ENCODE data around the gene UBE2H. TPM values are rescaled to one million over a fixed set of nuclear protein-coding genes. Genes with fewer than 3 reads are reported as not detected.

UBE2H gene
- total RNA-seq, 4 donors from 2014 or later: 49.5 to 90.9 (median 57.1) TPM

- H3K9me3 ChIP-seq: no peaks in the 10 kb centered on the region
- no peaks in the 10 kb centered on the region for H3K27me3 ChIP-seq
- DNase-seq (ENCODE audit: low spot score in 2 of 2): no peak
- no peaks in the 10 kb centered on the region for H3K36me3 ChIP-seq
- no peaks in the 10 kb centered on the region for H3K4me1 ChIP-seq
- WGBS: 98% methylated on average over 3 of the region's 3 CpGs
- H3K27ac ChIP-seq: no peak overlapping the region
- TF ChIP-seq EP300 (IDR thresholded peaks at IDR 0.05) (no peak), POLR2A (IDR thresholded peaks at IDR 0.05) (no peak), CTCF (IDR thresholded peaks at IDR 0.05) (no peak), POLR2AphosphoS5 (IDR thresholded peaks at IDR 0.05) (no peak)
- H3K4me3 ChIP-seq: no peak overlapping the region
Observed at GRCh38 chr7:129807863-129808262, 144.9 kb downstream of the UBE2H start.

DNA sequence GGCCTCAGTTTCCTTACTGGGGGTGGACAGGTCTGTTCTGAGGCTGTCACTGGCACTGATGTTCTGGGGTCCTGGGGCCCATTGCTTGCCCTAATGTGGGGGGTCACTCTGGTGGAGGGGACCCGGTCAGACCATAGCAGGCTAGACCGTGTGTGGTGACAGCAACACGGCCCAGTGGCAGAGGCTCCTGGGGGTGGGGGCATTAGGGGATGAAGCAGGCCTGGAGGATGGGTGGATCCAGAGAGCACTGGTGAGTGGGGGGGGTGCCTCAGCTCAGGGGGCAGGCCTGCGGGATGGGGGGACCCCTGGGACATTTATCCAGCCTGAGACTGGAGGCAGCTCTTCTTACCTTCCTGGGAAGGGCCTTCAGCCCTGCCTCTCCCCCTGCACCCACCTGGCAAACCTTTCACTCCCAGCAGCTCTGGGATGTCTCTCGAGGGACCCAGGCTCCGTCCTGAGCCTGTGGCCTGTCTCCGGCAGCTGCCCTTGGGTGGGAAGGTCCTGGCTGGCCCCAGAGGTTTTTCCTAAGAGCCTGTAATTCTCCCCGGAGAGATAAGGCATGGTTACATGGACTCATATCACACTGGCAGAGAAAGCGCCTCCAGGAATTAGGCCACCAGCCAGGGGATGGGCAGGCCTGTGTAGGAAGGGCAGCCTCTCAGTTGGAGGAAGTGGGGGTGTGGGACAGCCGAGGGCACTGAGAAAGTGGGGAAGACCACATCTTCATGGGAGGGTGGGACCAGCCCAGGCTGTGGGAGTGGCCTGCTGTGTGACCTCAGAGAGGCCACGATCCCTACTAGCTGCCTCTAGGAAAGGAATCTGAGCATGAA is 147.7 kb downstream of the UBE2H start:
- TF ChIP-seq POLR2A (IDR thresholded peaks at IDR 0.05) (no peak), POLR2AphosphoS5 (IDR thresholded peaks at IDR 0.05) (no peak), CTCF (IDR thresholded peaks at IDR 0.05) (no peak), EP300 (IDR thresholded peaks at IDR 0.05) (no peak)
- no peaks in the 10 kb centered on the region for H3K36me3 ChIP-seq
- 62% methylated on average over 3 of the region's 11 CpGs for WGBS
- no peak for DNase-seq (ENCODE audit: low spot score in 2 of 2)
- no peak overlapping the region for H3K4me3 ChIP-seq
- H3K27me3 ChIP-seq: no peaks in the 10 kb centered on the region
- H3K27ac ChIP-seq: no peak overlapping the region
- H3K4me1 ChIP-seq: no peaks in the 10 kb centered on the region
- H3K9me3 ChIP-seq: no peaks in the 10 kb centered on the region

DNA sequence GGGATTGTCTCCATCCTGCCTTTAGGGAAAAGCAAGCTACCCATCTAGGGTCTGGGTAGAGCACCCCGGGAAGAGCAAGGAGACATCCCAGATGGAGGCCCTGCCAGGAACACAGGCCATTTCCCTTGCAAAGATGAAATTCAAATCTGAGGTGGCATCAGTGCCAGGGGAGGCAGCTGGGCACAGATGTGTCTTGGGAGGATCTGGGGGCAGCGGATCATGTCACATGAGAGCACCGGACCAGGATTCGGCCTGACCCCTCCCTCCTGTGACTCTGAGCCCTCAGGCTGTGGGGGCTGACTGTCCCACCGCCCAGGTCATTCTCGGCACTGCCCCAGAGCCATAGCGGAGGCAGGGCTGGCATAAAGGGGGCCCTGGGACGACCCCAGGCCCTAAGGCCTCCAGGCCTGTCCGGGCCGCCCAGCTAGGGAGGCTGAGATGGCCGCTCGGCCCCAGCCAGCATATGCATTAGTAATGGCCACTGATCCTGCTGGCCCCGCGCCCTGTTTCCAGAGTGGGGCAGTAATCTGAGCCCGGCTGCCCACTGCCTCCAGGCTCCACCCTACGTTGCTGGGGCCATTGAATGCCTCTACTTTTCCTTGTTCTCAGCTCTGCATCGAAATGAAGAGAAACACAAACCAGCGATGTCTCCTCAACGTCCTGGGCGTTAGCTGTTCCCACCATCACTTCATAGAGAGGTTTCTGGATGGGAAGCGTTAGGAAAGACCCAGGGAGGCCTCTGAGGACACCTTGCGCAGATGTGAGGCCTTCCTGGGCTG is 148.5 kb downstream of the UBE2H start:
- H3K9me3 ChIP-seq: no peaks in the 10 kb centered on the region
- no peaks in the 10 kb centered on the region for H3K36me3 ChIP-seq
- H3K27me3 ChIP-seq: no peaks in the 10 kb centered on the region
- 93% methylated on average over 22 of the region's 22 CpGs for WGBS
- no peak overlapping the region for H3K4me3 ChIP-seq
- H3K27ac ChIP-seq: no peak overlapping the region
- H3K4me1 ChIP-seq: no peaks in the 10 kb centered on the region
- no peak for TF ChIP-seq POLR2A (IDR thresholded peaks at IDR 0.05)
- TF ChIP-seq CTCF (IDR thresholded peaks at IDR 0.05): no peak
- TF ChIP-seq EP300 (IDR thresholded peaks at IDR 0.05): no peak
- TF ChIP-seq POLR2AphosphoS5 (IDR thresholded peaks at IDR 0.05): no peak
- no peak for DNase-seq (ENCODE audit: low spot score in 2 of 2)

- 90% methylated on average over 17 of the region's 17 CpGs for WGBS
Observed at GRCh38 chr7:129803546-129804081, 149.1 kb downstream of the UBE2H start.

More at GRCh38 chr7:129803546-129804081, 149.1 kb downstream of the UBE2H start:
- no peaks in the 10 kb centered on the region for H3K9me3 ChIP-seq
- no peaks in the 10 kb centered on the region for H3K27me3 ChIP-seq
- no peak for DNase-seq (ENCODE audit: low spot score in 2 of 2)
- H3K4me1 ChIP-seq: no peaks in the 10 kb centered on the region
- H3K36me3 ChIP-seq: no peaks in the 10 kb centered on the region
- TF ChIP-seq CTCF (IDR thresholded peaks at IDR 0.05) (no peak), POLR2A (IDR thresholded peaks at IDR 0.05) (no peak), POLR2AphosphoS5 (IDR thresholded peaks at IDR 0.05) (no peak), EP300 (IDR thresholded peaks at IDR 0.05) (no peak)
- no peak overlapping the region for H3K27ac ChIP-seq
- H3K4me3 ChIP-seq: no peak overlapping the region
